OCI-LY7 (cell line): ENCODE data around the gene SMC4.

Experiments used
- CTCF ChIP-seq: fragments of 200-600 bp; sonication (generic); conservative IDR thresholded peaks from 2 replicates; pipeline ENCODE4 v1.5.1; 2014; ENCODE audit warnings: mild to moderate bottlenecking, antibody characterized with exemption, low read length, moderate library complexity, mixed read lengths
- EZH2phosphoT487 ChIP-seq: fragments of 200-600 bp; sonication (generic); IDR thresholded peaks from 2 replicates; pipeline ENCODE4 v1.6.1; 2018; ENCODE audit warnings: low read depth, borderline replicate concordance, mild to moderate bottlenecking, mixed run types, antibody characterized with exemption, low read length, moderate library complexity, mixed read lengths

GRCh38 chr3:160473978-160474377 is 74.5 kb downstream of the SMC4 start:
- no peak for TF ChIP-seq CTCF
- no peak for TF ChIP-seq EZH2phosphoT487
